Measurements from ENCODE around the gene C5orf15. TPM values are rescaled to one million over a fixed set of nuclear protein-coding genes. Genes with fewer than 3 reads are reported as not detected.

C5orf15 gene
- total RNA-seq, 1 donor from 2014 or later, result 58.5 TPM

DNA sequence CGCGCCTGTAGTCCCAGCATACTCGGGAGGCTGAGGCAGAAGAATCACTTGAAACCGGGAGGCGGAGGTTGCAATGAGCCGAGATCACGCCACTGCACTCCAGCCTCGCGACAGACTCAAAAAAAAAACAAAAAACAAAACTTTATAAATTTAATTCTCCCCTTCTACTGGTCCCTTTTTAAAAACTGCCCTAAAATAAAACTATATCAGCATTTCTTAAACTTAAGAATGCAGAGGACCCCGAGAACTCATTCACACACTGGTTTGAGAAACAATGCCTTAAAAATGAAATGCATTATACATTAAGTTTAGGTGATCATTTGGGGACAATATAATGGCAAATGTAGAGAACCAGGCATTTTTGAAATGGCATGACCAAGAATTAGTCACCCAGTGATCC is 2.3 kb downstream of the C5orf15 start:
- TF ChIP-seq, protein P1, sequence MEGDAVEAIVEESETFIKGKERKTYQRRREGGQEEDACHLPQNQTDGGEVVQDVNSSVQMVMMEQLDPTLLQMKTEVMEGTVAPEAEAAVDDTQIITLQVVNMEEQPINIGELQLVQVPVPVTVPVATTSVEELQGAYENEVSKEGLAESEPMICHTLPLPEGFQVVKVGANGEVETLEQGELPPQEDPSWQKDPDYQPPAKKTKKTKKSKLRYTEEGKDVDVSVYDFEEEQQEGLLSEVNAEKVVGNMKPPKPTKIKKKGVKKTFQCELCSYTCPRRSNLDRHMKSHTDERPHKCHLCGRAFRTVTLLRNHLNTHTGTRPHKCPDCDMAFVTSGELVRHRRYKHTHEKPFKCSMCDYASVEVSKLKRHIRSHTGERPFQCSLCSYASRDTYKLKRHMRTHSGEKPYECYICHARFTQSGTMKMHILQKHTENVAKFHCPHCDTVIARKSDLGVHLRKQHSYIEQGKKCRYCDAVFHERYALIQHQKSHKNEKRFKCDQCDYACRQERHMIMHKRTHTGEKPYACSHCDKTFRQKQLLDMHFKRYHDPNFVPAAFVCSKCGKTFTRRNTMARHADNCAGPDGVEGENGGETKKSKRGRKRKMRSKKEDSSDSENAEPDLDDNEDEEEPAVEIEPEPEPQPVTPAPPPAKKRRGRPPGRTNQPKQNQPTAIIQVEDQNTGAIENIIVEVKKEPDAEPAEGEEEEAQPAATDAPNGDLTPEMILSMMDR (IDR thresholded peaks at IDR 0.05; ENCODE audit: unreplicated experiment), result no peak
- no peak overlapping the region for H3K4me3 Mint-ChIP-seq (ENCODE audit: low read depth)
- DNase-seq (ENCODE audit: low spot score, unreplicated experiment), result no peak
- no peaks in the 10 kb centered on the region for H3K9me3 Mint-ChIP-seq (ENCODE audit: low read depth)
- H3K36me3 Mint-ChIP-seq (ENCODE audit: insufficient read depth), result no peaks in the 10 kb centered on the region
- H3K27me3 Mint-ChIP-seq, result no peaks in the 10 kb centered on the region
- H3K4me1 Mint-ChIP-seq (ENCODE audit: low read depth), result peaks cover 25% of the 10 kb centered on the region
- no peak overlapping the region for H3K27ac Mint-ChIP-seq

DNA sequence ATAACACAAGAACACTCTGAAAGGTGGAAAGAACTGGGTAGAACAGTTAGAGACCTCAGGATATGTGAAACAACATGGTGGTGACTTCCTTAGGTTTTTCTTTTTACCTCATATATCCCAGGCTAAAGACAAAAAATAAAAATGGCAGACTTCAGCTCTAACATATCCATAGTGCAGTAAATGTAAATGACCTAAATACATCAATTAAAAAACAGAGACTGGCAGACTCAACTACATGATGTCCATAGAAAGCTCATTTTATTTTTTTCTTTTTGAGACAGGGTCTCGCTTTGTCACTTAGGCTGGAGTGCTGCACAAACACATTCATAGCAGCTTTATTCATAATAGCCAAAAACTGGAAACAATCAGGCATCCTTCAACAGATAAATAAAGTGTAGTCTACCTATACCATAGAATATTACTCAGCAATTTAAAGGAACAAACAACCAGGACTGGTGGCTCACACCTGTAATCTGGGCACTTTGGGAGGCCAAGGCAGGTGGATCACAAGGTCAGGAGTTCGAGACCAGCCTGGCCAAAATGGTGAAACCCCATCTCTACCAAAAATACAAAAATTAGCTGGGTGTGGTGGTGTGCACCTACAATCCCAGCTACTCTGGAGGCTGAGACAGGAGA is 4.8 kb downstream of the C5orf15 start:
- H3K4me3 Mint-ChIP-seq (ENCODE audit: low read depth), result no peak overlapping the region
- no peaks in the 10 kb centered on the region for H3K27me3 Mint-ChIP-seq
- TF ChIP-seq, protein P1 (IDR thresholded peaks at IDR 0.05; ENCODE audit: unreplicated experiment), result no peak
- no peak overlapping the region for H3K27ac Mint-ChIP-seq
- peaks cover 12% of the 10 kb centered on the region for H3K4me1 Mint-ChIP-seq (ENCODE audit: low read depth)
- DNase-seq (ENCODE audit: low spot score, unreplicated experiment), result no peak
- H3K36me3 Mint-ChIP-seq (ENCODE audit: insufficient read depth), result peaks cover 5% of the 10 kb centered on the region
- H3K9me3 Mint-ChIP-seq (ENCODE audit: low read depth), result no peaks in the 10 kb centered on the region

DNA sequence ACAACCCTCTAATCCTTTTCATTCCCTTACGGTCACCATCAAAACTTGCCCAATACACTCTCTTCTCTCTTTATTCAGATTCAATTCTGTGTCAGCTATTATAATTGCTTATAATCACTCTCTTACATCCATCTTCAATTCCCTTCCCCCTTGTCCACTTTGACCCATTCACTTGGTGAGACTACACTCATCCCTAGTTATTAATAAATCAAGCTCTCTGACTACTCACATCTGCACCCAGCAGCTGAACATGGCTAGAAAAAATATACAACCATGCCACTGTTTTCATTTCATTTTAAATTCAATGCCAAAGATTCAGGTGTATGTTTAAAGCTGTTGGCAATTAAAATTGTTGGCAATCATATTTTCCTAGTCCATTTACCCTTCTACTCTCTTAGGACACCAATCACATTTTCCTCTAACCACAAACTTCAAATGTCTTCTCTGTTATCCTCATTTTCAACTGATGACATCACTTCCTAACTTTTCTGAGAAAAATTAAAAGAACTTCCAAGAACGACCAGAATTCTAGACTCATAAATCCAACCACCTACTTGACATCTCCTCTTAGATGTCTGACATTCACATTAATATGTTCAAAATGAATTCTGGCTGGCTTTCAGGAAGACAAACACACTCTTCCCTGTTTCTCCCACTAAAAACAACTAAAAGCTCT is 5.5 kb downstream of the C5orf15 start:
- peaks cover 8% of the 10 kb centered on the region for H3K4me1 Mint-ChIP-seq (ENCODE audit: low read depth)
- DNase-seq (ENCODE audit: low spot score, unreplicated experiment), result no peak
- H3K9me3 Mint-ChIP-seq (ENCODE audit: low read depth), result no peaks in the 10 kb centered on the region
- no peaks in the 10 kb centered on the region for H3K27me3 Mint-ChIP-seq
- no peak overlapping the region for H3K27ac Mint-ChIP-seq
- no peak overlapping the region for H3K4me3 Mint-ChIP-seq (ENCODE audit: low read depth)
- TF ChIP-seq, protein P1 (IDR thresholded peaks at IDR 0.05; ENCODE audit: unreplicated experiment), result no peak
- H3K36me3 Mint-ChIP-seq (ENCODE audit: insufficient read depth), result peaks cover 5% of the 10 kb centered on the region

DNA sequence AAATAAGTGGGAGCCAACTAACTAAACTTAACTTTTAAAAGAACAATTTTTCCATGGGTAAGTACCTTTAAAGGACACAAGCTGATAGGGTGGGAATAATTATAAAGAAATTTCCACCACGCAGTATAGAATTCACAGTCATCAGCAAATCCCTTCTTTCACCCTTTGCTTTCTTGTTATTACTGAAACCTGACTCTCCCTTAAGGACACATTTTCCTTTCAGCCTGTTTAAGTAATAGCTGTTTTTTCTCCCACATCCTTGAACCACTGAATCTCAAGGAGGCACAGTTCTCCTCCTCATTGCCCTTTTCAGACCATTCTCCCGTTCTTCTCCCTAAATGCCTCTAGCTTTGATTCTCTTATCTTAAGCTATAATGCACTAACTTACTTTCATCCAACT is 6.3 kb downstream of the C5orf15 start:
- peaks cover 7% of the 10 kb centered on the region for H3K36me3 Mint-ChIP-seq (ENCODE audit: insufficient read depth)
- H3K4me3 Mint-ChIP-seq (ENCODE audit: low read depth), result no peak overlapping the region
- no peaks in the 10 kb centered on the region for H3K9me3 Mint-ChIP-seq (ENCODE audit: low read depth)
- peaks cover 1% of the 10 kb centered on the region for H3K4me1 Mint-ChIP-seq (ENCODE audit: low read depth)
- peak overlapping the region; percentile 1 for H3K27ac Mint-ChIP-seq
- TF ChIP-seq, protein P1 (IDR thresholded peaks at IDR 0.05; ENCODE audit: unreplicated experiment), result no peak
- DNase-seq (ENCODE audit: low spot score, unreplicated experiment), result no peak
- H3K27me3 Mint-ChIP-seq, result no peaks in the 10 kb centered on the region

DNA sequence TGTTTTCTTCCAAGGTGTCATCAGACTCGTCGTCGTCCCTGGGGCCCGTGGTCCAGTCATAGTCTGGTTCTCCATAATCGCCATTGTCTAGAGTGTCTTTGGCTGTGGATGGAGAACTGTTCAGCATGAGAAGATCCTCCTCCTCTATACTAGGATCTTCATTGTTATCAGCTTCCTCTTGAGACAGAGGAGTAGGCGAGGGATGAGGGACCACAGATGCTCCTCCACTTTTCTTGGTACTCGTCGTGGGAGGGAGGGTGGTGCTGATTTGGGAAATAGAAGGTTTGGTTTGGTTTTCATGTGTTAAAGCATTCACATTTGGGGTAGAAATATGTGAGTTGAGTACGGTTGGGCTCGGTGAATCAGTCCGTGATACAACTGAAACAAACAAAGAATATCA is 8.8 kb downstream of the C5orf15 start:
- TF ChIP-seq, protein P1 (IDR thresholded peaks at IDR 0.05; ENCODE audit: unreplicated experiment), result no peak
- peaks cover 8% of the 10 kb centered on the region for H3K36me3 Mint-ChIP-seq (ENCODE audit: insufficient read depth)
- H3K9me3 Mint-ChIP-seq (ENCODE audit: low read depth), result no peaks in the 10 kb centered on the region
- H3K4me1 Mint-ChIP-seq (ENCODE audit: low read depth), result no peaks in the 10 kb centered on the region
- no peaks in the 10 kb centered on the region for H3K27me3 Mint-ChIP-seq
- no peak overlapping the region for H3K4me3 Mint-ChIP-seq (ENCODE audit: low read depth)
- no peak overlapping the region for H3K27ac Mint-ChIP-seq
- no peak for DNase-seq (ENCODE audit: low spot score, unreplicated experiment)
